22Rv1 (cell line): Measurements from ENCODE around the gene ADAMTS9.

Source experiments
- ZFX ChIP-seq: fragments of 450-650 bp; IDR thresholded peaks from 2 replicates; pipeline ENCODE4 v1.6.1; 2017; ENCODE audit warnings: antibody characterized with exemption, borderline replicate concordance
- TF ChIP-seq, protein P1 (sequence below): fragments of 450-650 bp; IDR thresholded peaks from 2 replicates; pipeline ENCODE4 v1.5.1; 2017; ENCODE audit warnings: mild to moderate bottlenecking

DNA sequence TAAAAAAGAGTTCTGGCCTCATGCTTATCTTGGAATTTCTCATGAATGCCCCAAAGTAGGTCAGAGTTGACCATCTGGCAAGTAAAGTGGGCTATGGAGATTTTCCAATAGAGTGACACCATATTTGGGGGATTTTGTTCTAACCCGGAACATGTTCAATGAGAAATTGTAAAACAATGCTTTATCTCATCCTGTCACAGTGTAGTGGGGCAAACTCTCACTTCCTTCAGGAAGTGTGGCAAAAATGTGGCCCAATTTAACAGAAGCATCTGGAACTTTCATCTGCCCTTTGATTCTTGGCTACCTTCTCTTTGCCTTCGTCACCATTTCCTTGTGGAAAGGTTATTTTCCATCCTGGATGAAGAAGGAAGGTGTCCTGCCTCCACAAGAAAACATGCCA, 70.8 kb downstream of the ADAMTS9 start:
- TF ChIP-seq, protein P1, sequence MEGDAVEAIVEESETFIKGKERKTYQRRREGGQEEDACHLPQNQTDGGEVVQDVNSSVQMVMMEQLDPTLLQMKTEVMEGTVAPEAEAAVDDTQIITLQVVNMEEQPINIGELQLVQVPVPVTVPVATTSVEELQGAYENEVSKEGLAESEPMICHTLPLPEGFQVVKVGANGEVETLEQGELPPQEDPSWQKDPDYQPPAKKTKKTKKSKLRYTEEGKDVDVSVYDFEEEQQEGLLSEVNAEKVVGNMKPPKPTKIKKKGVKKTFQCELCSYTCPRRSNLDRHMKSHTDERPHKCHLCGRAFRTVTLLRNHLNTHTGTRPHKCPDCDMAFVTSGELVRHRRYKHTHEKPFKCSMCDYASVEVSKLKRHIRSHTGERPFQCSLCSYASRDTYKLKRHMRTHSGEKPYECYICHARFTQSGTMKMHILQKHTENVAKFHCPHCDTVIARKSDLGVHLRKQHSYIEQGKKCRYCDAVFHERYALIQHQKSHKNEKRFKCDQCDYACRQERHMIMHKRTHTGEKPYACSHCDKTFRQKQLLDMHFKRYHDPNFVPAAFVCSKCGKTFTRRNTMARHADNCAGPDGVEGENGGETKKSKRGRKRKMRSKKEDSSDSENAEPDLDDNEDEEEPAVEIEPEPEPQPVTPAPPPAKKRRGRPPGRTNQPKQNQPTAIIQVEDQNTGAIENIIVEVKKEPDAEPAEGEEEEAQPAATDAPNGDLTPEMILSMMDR: no peak
- TF ChIP-seq ZFX: no peak
